Measurements from ENCODE around the gene EPHB6.

- TF ChIP-seq EZH2 (IDR thresholded peaks at IDR 0.05): no peak
- TF ChIP-seq POLR2AphosphoS5 (IDR thresholded peaks at IDR 0.05; ENCODE audit: borderline replicate concordance, low read depth, low read length): no peak
- TF ChIP-seq FOXP2 (optimal IDR thresholded peaks at IDR 0.05; ENCODE audit: control extremely low read depth, extremely low read length, insufficient read depth): no peak
Measured at GRCh38 chr7:142836426-142836825, 18.4 kb upstream of the EPHB6 start.

All from SK-N-MC (cell line).